GM19035 (cell line): ENCODE measurements around the gene DCLK2.

ENCODE experiments used
- ATAC-seq: cut with Tn5 transposase; IDR thresholded peaks from one replicate; pipeline ENCODE4 v1.9.1; 2021; ENCODE audit not compliant: unreplicated experiment

The DCLK2 gene

GRCh38 chr4:150234246-150234645, 156.0 kb downstream of the DCLK2 start:
- no peak for ATAC-seq

GRCh38 chr4:150235317-150235716, 157.1 kb downstream of the DCLK2 start:
- no peak for ATAC-seq

- no peak for ATAC-seq
Observed at GRCh38 chr4:150235808-150236271, 157.6 kb downstream of the DCLK2 start.

- no peak for ATAC-seq
Observed at GRCh38 chr4:150236626-150237025, 158.4 kb downstream of the DCLK2 start.

- no peak for ATAC-seq
Observed at GRCh38 chr4:150237110-150237872, 159.0 kb downstream of the DCLK2 start.

GRCh38 chr4:150238591-150238990, 160.3 kb downstream of the DCLK2 start:
- ATAC-seq: no peak

- no peak for ATAC-seq
Observed at GRCh38 chr4:150240011-150240410, 161.8 kb downstream of the DCLK2 start.

- peak; percentile 62 for ATAC-seq
Observed at GRCh38 chr4:150242820-150243458, 164.7 kb downstream of the DCLK2 start.

GRCh38 chr4:150243932-150244331, 165.7 kb downstream of the DCLK2 start:
- ATAC-seq: no peak

- no peak for ATAC-seq
Observed at GRCh38 chr4:150244600-150244999, 166.4 kb downstream of the DCLK2 start.

- no peak for ATAC-seq
Observed at GRCh38 chr4:150247184-150247583, 168.9 kb downstream of the DCLK2 start.

- ATAC-seq: no peak
Observed at GRCh38 chr4:150248181-150248580, 169.9 kb downstream of the DCLK2 start.

- ATAC-seq: no peak
Observed at GRCh38 chr4:150250293-150250997, 172.2 kb downstream of the DCLK2 start.

- ATAC-seq: no peak
Observed at GRCh38 chr4:150250998-150251651, 172.9 kb downstream of the DCLK2 start.

GRCh38 chr4:150251752-150252190, 173.5 kb downstream of the DCLK2 start:
- ATAC-seq: no peak

- ATAC-seq: no peak
Observed at GRCh38 chr4:150252306-150252705, 174.1 kb downstream of the DCLK2 start.

GRCh38 chr4:150252741-150253140, 174.5 kb downstream of the DCLK2 start:
- ATAC-seq: no peak

- no peak for ATAC-seq
Observed at GRCh38 chr4:150253416-150253815, 175.2 kb downstream of the DCLK2 start.

GRCh38 chr4:150253965-150254630, 175.9 kb downstream of the DCLK2 start:
- no peak for ATAC-seq

GRCh38 chr4:150255610-150256224, 177.5 kb downstream of the DCLK2 start:
- ATAC-seq: no peak
